H9 (cell line): Measurements from ENCODE around the gene TARBP2. TPM values are rescaled to one million over a fixed set of nuclear protein-coding genes. Genes with fewer than 3 reads are reported as not detected.

Experiments used
- DNase-seq: peaks from one replicate; pipeline ENCODE4 v3.0.0-alpha.2; 2017
- H2AFZ ChIP-seq: one replicate; pipeline ENCODE4 v1.6.1; 2013; ENCODE audit warnings: mild to moderate bottlenecking, low read length, control low read depth, moderate library complexity
- H2AK5ac ChIP-seq: 2 replicates; pipeline ENCODE4 v1.6.1; 2013; ENCODE audit warnings: low read length, control low read depth, mixed read lengths; ENCODE audit not compliant: insufficient read length
- H2BK120ac ChIP-seq: one replicate; pipeline ENCODE4 v1.6.1; 2013; ENCODE audit warnings: low read depth, mild to moderate bottlenecking, low read length, control low read depth, inconsistent platforms; ENCODE audit not compliant: poor library complexity, severe bottlenecking
- H2BK12ac ChIP-seq: 2 replicates; pipeline ENCODE4 v1.6.1; 2013; ENCODE audit warnings: low read length, control low read depth, mixed read lengths, low read depth; ENCODE audit not compliant: insufficient read length
- H2BK15ac ChIP-seq: 2 replicates; pipeline ENCODE4 v1.6.1; 2013; ENCODE audit warnings: low read depth, low read length, control low read depth
- H2BK20ac ChIP-seq: one replicate; pipeline ENCODE4 v1.6.1; 2013; ENCODE audit warnings: low read depth, mild to moderate bottlenecking, low read length, control low read depth, inconsistent platforms; ENCODE audit not compliant: poor library complexity, severe bottlenecking
- H2BK5ac ChIP-seq: 2 replicates; pipeline ENCODE4 v1.6.1; 2013; ENCODE audit warnings: low read length, control low read depth, mixed read lengths; ENCODE audit not compliant: insufficient read length
- H3K14ac ChIP-seq: 2 replicates; pipeline ENCODE4 v1.6.1; 2013; ENCODE audit warnings: low read length, control low read depth; ENCODE audit not compliant: insufficient read depth
- H3K18ac ChIP-seq: 2 replicates; pipeline ENCODE4 v1.6.1; 2013; ENCODE audit warnings: low read depth, mild to moderate bottlenecking, mixed read lengths, low read length, control low read depth; ENCODE audit not compliant: insufficient read length
- H3K23ac ChIP-seq: 2 replicates; pipeline ENCODE4 v1.6.1; 2013; ENCODE audit warnings: low read length, control low read depth, mixed read lengths, low read depth; ENCODE audit not compliant: insufficient read length
- H3K23me2 ChIP-seq: 2 replicates; pipeline ENCODE4 v1.6.1; 2013; ENCODE audit warnings: low read depth, mild to moderate bottlenecking, mixed read lengths, low read length, control low read depth; ENCODE audit not compliant: insufficient read length, poor library complexity, severe bottlenecking
- H3K27ac ChIP-seq: 2 replicates; pipeline ENCODE4 v1.5.1; 2013; ENCODE audit warnings: low read length, control low read depth, mixed read lengths, low read depth; ENCODE audit not compliant: insufficient read length
- H3K27me3 ChIP-seq: 2 replicates; pipeline ENCODE4 v1.6.1; 2013; ENCODE audit warnings: low read length, control low read depth, inconsistent platforms; ENCODE audit not compliant: insufficient read depth
- H3K4ac ChIP-seq: 2 replicates; pipeline ENCODE4 v1.6.1; 2013; ENCODE audit warnings: low read depth, mild to moderate bottlenecking, control low read depth, inconsistent platforms, low read length, moderate library complexity
- H3K4me1 ChIP-seq: 2 replicates; pipeline ENCODE4 v1.6.1; 2013; ENCODE audit warnings: low read length, control low read depth, inconsistent platforms; ENCODE audit not compliant: insufficient read depth
- H3K4me2 ChIP-seq: 2 replicates; pipeline ENCODE4 v1.6.1; 2013; ENCODE audit warnings: low read length, control low read depth, mixed read lengths; ENCODE audit not compliant: insufficient read length, insufficient read depth
- H3K56ac ChIP-seq: 2 replicates; pipeline ENCODE4 v1.6.1; 2013; ENCODE audit warnings: low read depth, mild to moderate bottlenecking, mixed read lengths, low read length, control low read depth; ENCODE audit not compliant: insufficient read length
- H3K79me1 ChIP-seq: 2 replicates; pipeline ENCODE4 v1.6.1; 2013; ENCODE audit warnings: low read depth, mild to moderate bottlenecking, moderate library complexity, low read length, control low read depth, inconsistent platforms; ENCODE audit not compliant: insufficient read depth, poor library complexity, severe bottlenecking
- H3K79me2 ChIP-seq: 2 replicates; pipeline ENCODE4 v1.6.1; 2013; ENCODE audit warnings: low read length, control low read depth, inconsistent platforms; ENCODE audit not compliant: insufficient read depth
- H3K9ac ChIP-seq: 2 replicates; pipeline ENCODE4 v1.6.1; 2013; ENCODE audit warnings: low read length, control low read depth, mixed read lengths; ENCODE audit not compliant: insufficient read length; ENCODE audit errors: extremely low read depth
- H3K9me3 ChIP-seq: one replicate; pipeline ENCODE4 v1.6.1; 2013; ENCODE audit warnings: low read depth, low read length, inconsistent platforms; ENCODE audit not compliant: control insufficient read depth
- H3T11ph ChIP-seq: one replicate; pipeline ENCODE4 v1.6.1; 2013; ENCODE audit warnings: mild to moderate bottlenecking, low read length, control low read depth, inconsistent platforms
- H4K20me1 ChIP-seq: one replicate; pipeline ENCODE4 v1.6.1; 2013; ENCODE audit not compliant: control insufficient read depth, insufficient read length, insufficient read depth
- H4K5ac ChIP-seq: 2 replicates; pipeline ENCODE4 v1.6.1; 2013; ENCODE audit warnings: low read depth, mild to moderate bottlenecking, mixed read lengths, low read length, control low read depth; ENCODE audit not compliant: insufficient read length
- H4K8ac ChIP-seq: replicated peaks from 2 replicates; pipeline ENCODE4 v1.6.1; 2013; ENCODE audit warnings: low read length, control low read depth, mixed read lengths, low read depth; ENCODE audit not compliant: insufficient read length
- H4K91ac ChIP-seq: 2 replicates; pipeline ENCODE4 v1.6.1; 2013; ENCODE audit warnings: low read depth, mild to moderate bottlenecking, moderate library complexity, mixed read lengths, low read length, control low read depth; ENCODE audit not compliant: insufficient read length
- H3K27ac Mint-ChIP-seq, 3 experiments: 2 replicates in 2 of 3; 3 replicates in 1 of 3; pipeline ENCODE4 v1.8.0; 2020 to 2021; ENCODE audit warnings: mixed read lengths in 3 of 3, mild to moderate bottlenecking in 1 of 3, moderate library complexity in 1 of 3
- H3K27me3 Mint-ChIP-seq: 2 replicates; pipeline ENCODE4 v1.8.0; 2021; ENCODE audit warnings: low read depth, mild to moderate bottlenecking, moderate library complexity, mixed read lengths
- H3K36me3 Mint-ChIP-seq, 3 experiments: 2 replicates in 2 of 3; 3 replicates in 1 of 3; pipeline ENCODE4 v1.8.0; 2020 to 2021; ENCODE audit warnings: low read depth in 3 of 3, mixed read lengths in 3 of 3; ENCODE audit not compliant: insufficient read depth in 1 of 3
- H3K4me1 Mint-ChIP-seq, 2 experiments: 2 replicates each; pipeline ENCODE4 v1.8.0; 2020; ENCODE audit warnings: mixed read lengths in 2 of 2
- H3K4me3 Mint-ChIP-seq, 2 experiments: 2 replicates in 1 of 2; 3 replicates in 1 of 2; pipeline ENCODE4 v1.8.0; 2020 to 2021; ENCODE audit warnings: mild to moderate bottlenecking in 2 of 2, mixed read lengths in 2 of 2, moderate library complexity in 1 of 2
- H3K9me3 Mint-ChIP-seq, 2 experiments: 2 replicates in 1 of 2; 3 replicates in 1 of 2; pipeline ENCODE4 v1.8.0; 2020; ENCODE audit warnings: mild to moderate bottlenecking in 2 of 2, mixed read lengths in 2 of 2, moderate library complexity in 1 of 2
- WGBS: extraction: QIAGEN DNeasy Blood & Tissue Kit; methylation state at CpG from one replicate; pipeline ENCODE4 v1.1.7; 2013; ENCODE audit warnings: missing lambda C conversion rate, low lambda C conversion rate, mixed read lengths; ENCODE audit not compliant: insufficient read length; ENCODE audit errors: extremely low coverage; 5-methylcytosine and 5-hydroxymethylcytosine counted together
- total RNA-seq: library from RNA; stranded (reverse); gene quantifications from 2 replicates; pipeline ENCODE4 v1.2.1, GENCODE V29; 2021
- TF ChIP-seq, protein P1 (sequence below): fragments of 200-600 bp; sonication (generic); conservative IDR thresholded peaks from 3 replicates; pipeline ENCODE4 v1.8.0; 2021; ENCODE audit warnings: antibody characterized with exemption, mild to moderate bottlenecking

Gene TARBP2
- total RNA-seq, 1 experiment from 2014 or later = 79.2 TPM

DNA sequence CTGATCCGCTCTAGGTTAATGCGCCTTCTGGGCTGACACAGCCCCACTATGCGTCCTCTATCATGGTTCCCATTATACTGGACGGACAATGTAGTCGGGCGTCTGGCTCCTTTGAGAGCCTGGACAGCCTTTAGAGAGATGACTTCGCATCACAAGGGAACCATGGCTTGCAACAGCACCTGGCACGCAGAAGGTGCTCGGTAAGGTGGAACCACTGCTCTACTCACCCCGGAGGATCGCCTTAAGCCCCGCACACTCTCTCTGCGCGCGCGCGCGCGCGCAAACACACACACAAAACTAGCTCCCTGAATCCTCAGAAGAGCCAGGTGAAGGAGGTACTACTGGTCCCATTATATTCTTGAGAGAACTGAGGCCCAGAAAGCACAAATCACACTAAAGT is 8.9 kb upstream of the TARBP2 start:
- no peak overlapping the region for H3K23ac ChIP-seq
- H3K27me3 ChIP-seq = no peaks in the 10 kb centered on the region
- no peak overlapping the region for H2BK5ac ChIP-seq
- H2BK15ac ChIP-seq = no peak overlapping the region
- H3K23me2 ChIP-seq = peaks cover 10% of the 10 kb centered on the region
- no peak overlapping the region for H3K9ac ChIP-seq
- peak overlapping the region; percentile 74 for H3K4me2 ChIP-seq
- H2AFZ ChIP-seq = no peak overlapping the region
- H2BK20ac ChIP-seq = no peak overlapping the region
- no peak overlapping the region for H4K5ac ChIP-seq
- H3K27ac ChIP-seq = no peak overlapping the region
- peaks cover 1 to 7% (median 3%) of the 10 kb centered on the region in 3 experiments; a peak in 3 of 7 replicates for H3K36me3 Mint-ChIP-seq
- no peak overlapping the region for H2AK5ac ChIP-seq
- WGBS = no CpG with 5 or more reads among the region's 20 CpGs
- peaks cover 40 to 45% of the 10 kb centered on the region in 2 experiments for H3K4me1 Mint-ChIP-seq
- no peaks in the 10 kb centered on the region; the same call in none of the 2 replicates for H3K27me3 Mint-ChIP-seq
- H3K27ac Mint-ChIP-seq = peak overlapping the region; percentile 85 to 90 (median 88)
- no peak overlapping the region for H4K8ac ChIP-seq
- H2BK12ac ChIP-seq = no peak overlapping the region
- H3K4me1 ChIP-seq = no peaks in the 10 kb centered on the region
- no peak for DNase-seq
- H3K4me3 Mint-ChIP-seq = peak overlapping the region; percentile 72 to 93
- no peak overlapping the region for H3K18ac ChIP-seq
- H3K9me3 ChIP-seq = no peaks in the 10 kb centered on the region
- H3K79me1 ChIP-seq = no peaks in the 10 kb centered on the region
- no peaks in the 10 kb centered on the region for H3K9me3 Mint-ChIP-seq
- H3K56ac ChIP-seq = no peak overlapping the region
- no peak overlapping the region for H3T11ph ChIP-seq
- H2BK120ac ChIP-seq = no peak overlapping the region
- no peaks in the 10 kb centered on the region for H3K79me2 ChIP-seq
- no peak overlapping the region for H3K4ac ChIP-seq
- H4K20me1 ChIP-seq = peaks cover 2% of the 10 kb centered on the region
- 0 out of 2 replicates have a peak overlapping the region, but pooled peaks have one; percentile 44 for H3K14ac ChIP-seq
- TF ChIP-seq, protein P1, sequence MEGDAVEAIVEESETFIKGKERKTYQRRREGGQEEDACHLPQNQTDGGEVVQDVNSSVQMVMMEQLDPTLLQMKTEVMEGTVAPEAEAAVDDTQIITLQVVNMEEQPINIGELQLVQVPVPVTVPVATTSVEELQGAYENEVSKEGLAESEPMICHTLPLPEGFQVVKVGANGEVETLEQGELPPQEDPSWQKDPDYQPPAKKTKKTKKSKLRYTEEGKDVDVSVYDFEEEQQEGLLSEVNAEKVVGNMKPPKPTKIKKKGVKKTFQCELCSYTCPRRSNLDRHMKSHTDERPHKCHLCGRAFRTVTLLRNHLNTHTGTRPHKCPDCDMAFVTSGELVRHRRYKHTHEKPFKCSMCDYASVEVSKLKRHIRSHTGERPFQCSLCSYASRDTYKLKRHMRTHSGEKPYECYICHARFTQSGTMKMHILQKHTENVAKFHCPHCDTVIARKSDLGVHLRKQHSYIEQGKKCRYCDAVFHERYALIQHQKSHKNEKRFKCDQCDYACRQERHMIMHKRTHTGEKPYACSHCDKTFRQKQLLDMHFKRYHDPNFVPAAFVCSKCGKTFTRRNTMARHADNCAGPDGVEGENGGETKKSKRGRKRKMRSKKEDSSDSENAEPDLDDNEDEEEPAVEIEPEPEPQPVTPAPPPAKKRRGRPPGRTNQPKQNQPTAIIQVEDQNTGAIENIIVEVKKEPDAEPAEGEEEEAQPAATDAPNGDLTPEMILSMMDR = no peak
- H4K91ac ChIP-seq = no peak overlapping the region
